22Rv1 (cell line): ENCODE data around the gene NAPA.

Experiments used
- H3K27ac ChIP-seq: fragments of 450-650 bp; 2 replicates; pipeline ENCODE4 v1.5.1; 2017
- CTCF ChIP-seq: fragments of 450-650 bp; IDR thresholded peaks from 2 replicates; pipeline ENCODE4 v1.5.1; 2017; ENCODE audit warnings: mild to moderate bottlenecking
- ZFX ChIP-seq: fragments of 450-650 bp; IDR thresholded peaks from 2 replicates; pipeline ENCODE4 v1.6.1; 2017; ENCODE audit warnings: antibody characterized with exemption, borderline replicate concordance

NAPA gene

GRCh38 chr19:47538812-47539211 is 23.9 kb upstream of the NAPA start:
- no peak overlapping the region for H3K27ac ChIP-seq
- no peak for TF ChIP-seq CTCF
- TF ChIP-seq ZFX = no peak

GRCh38 chr19:47537493-47537892 is 22.6 kb upstream of the NAPA start:
- H3K27ac ChIP-seq = no peak overlapping the region
- TF ChIP-seq ZFX (no peak), CTCF (no peak)

GRCh38 chr19:47534628-47535027 is 19.8 kb upstream of the NAPA start:
- TF ChIP-seq CTCF = no peak
- TF ChIP-seq ZFX = no peak
- no peak overlapping the region for H3K27ac ChIP-seq

GRCh38 chr19:47531640-47532387 is 17.0 kb upstream of the NAPA start:
- TF ChIP-seq ZFX = no peak
- 0 out of 2 replicates have a peak, but pooled peaks have one; percentile 14 for TF ChIP-seq CTCF
- no peak overlapping the region for H3K27ac ChIP-seq

DNA sequence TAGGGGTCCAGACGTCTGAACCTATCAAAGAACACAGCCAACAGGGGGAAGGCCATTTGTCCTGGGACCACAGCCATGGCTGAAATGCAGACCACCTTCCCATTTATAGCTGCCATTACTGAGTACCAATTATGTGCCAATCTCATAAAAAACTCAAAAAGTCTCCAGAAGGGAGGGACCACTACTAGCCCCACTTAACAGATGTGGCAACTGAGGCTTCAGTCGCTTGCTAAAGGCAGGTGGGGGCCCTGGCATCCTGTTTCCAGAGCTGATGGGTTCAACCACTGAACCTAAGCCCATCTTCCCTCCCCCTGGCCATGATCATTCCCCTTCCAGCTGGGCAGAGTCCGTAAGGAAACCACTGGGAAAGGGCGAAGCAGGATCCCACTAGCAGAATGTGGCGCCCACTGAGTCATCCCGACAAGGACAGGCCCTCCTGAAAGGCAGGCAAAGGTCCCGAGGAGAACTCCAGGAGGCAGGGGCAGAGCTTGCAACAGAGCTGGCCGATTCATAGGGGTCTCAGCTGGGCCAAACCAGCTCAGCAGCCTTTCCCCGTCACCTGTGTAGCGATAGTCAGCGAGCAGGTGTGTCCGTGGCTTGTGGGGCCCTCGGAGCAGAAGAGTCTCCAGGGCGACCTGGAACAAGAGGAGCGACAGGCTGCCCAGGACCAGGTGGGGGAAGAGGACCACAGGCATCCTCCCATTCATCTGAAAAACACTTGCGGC is 14.3 kb upstream of the NAPA start:
- TF ChIP-seq ZFX (no peak), CTCF (no peak)
- no peak overlapping the region for H3K27ac ChIP-seq

DNA sequence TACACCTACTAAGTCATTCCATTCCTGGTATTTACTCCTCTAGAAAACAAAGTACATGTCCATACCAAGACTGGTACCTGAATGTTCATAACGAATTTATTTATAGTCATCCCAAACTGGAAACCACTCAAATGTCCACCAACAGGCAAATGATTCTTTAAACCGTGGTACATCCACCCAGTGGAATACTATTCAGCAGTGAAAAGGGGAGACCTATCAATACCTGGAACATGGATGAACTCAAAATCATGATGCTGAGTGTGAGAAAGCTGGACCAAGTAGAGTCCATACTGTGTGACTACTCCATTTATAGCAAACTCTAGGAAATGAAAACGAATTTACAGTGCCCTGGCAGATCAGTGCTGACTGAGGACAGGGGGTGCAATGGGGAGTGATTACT is 11.9 kb upstream of the NAPA start:
- TF ChIP-seq ZFX (no peak), CTCF (no peak)
- H3K27ac ChIP-seq = no peak overlapping the region

DNA sequence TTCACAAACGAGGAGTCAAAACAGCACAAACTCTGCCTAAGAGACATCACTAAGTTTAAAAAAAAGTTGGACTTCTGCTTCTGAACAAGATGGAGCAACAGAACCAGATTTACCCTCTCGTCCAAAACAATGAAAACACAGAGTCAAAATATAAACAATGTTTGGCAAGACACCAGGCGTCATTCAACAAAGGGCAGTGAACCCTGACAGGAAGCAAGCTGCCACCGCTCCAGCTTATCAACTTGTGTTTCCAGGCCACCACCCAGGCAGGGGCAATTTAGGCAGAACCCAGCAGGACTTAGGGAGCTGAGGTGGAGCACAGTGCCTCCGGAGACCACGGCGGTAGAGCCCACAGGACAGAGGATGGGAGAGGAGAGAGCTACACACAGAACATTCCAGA is 8.6 kb upstream of the NAPA start:
- no peak overlapping the region for H3K27ac ChIP-seq
- no peak for TF ChIP-seq ZFX
- TF ChIP-seq CTCF = no peak
